Testis (tissue), 2 donors: ENCODE data around the gene BECN2.

Experiments
- CTCF ChIP-seq, 3 experiments: fragments of 450-650 bp in 2 of 3; fragments of 200-600 bp in 1 of 3; sonication (generic) in 1 of 3; IDR thresholded peaks; one replicate each; pipeline ENCODE4 v1.5.1; 2016 to 2019; ENCODE audit warnings: antibody characterized with exemption in 3 of 3, mild to moderate bottlenecking in 2 of 3, moderate library complexity in 1 of 3
- POLR2A ChIP-seq: fragments of 450-650 bp; IDR thresholded peaks from one replicate; pipeline ENCODE4 v1.6.1; 2017; ENCODE audit warnings: antibody characterized with exemption, mild to moderate bottlenecking, moderate library complexity

DNA sequence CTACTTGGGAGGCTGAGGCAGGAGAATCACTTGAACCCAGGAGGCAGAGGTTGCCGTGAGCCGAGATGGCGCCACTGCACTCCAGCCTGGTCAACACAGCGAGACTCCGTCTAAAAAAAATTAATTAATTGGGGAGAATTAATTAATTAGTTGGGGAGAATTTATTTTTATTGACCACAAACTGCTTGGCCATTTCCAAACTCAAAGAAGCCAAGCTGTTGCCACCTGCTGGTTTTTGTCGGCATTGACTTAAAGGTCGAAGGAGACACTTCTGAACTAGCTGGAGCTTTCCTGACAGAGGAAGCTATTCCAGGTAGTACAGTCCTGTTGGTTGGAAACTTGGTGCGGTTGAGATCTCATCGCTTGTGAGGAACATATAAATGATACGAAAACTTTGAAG lies 28.2 kb downstream of the BECN2 start:
- TF ChIP-seq POLR2A (no peak), CTCF (IDR thresholded peaks at IDR 0.05) (peak; percentile 36 to 55 (median 46))
